ENCODE results near the gene COX5B. TPM values are rescaled to one million over a fixed set of nuclear protein-coding genes. Genes with fewer than 3 reads are reported as not detected.
"Not testable (repeated sequence)": the region's sequence is repeated elsewhere in the genome, so short reads cannot be mapped to it uniquely, and the experiment has no call there.

The COX5B gene
- total RNA-seq, 1 donor from 2014 or later: 254 TPM

DNA sequence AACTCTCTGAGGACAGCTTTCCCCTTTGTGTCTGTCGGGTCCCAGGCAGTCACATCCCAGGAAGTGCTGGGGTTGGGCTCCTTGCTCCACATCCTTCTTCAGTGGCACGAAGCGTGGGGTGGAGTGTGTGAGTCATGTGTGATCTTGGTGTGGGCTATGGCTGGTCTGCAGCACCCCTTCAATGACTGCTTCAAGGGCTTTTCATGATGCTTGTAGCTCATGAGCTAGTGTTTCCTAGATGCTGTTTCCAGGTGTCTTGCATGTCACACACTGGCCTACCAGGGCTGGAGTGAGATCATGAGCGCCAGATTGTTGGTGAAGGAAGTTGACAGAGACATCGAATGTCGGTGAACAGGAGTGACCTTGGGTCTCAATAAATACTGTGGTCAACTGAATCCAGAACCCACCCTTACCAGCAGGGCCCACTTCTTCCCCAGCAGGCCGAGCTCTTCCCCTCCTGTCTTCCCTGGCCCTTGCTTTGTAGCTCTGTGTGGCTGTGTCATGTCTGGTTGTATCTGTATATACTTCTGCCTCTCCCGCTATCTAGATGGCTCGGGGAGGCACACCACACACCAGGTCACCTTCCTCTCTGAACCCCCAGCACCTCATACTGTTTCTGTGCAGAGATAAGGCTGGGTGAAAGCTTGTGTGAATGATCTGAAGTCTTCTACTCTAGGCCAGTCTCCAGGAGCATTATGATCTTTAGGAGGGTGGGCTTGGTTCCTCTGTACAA is 27.5 kb downstream of the COX5B start:
- no peak for DNase-seq (ENCODE audit: low spot score)

DNA sequence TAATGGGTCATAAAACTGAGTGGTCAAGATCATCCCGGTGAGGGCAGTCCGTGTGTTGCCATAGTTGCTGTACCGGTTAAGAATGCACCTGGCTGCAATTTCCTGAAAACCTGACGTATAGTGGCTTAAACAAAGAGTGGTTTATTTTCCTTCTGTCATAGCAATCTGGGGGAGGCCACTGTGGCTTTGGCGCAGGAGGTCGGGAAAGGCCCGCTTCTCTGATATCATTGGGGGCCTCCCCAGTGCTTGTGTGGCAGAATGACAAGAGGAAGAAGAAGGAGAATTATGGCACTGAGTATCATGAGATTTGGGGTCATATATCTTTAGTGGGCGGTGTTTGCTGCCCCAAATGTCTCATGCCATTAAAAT is 28.0 kb downstream of the COX5B start:
- no peak for DNase-seq (ENCODE audit: low spot score)

DNA sequence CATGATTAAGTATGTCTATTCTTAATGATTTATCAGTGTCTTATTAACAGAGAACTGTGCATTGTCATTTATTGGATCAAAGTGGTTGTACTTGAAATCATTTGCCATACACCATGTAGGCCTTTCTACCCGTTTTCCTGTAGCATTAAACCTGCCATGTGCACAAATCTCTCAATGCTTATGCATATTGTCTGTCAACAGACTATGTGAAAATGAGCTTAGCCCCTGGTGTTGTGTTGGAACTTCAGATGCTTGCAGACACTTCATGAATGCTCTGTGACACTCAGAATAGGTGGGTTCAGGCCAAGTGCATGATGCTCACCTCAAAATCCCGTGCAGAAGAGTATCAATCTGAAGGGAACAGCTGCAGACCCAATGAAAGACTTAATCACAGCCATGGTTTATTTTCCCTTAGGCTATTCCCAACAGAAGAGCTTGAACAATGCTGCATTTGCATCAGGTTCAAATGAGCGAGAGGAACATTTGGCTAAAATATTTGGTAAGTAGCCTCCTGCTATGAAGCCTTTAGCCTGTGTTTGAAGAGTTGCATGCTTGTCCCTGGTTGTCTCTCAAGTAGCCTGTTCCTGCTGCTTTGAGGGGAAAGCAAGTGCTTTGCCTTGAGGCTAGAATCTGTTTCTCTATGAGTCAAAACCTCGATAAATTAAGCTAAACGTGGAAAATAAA is 29.7 kb downstream of the COX5B start:
- no peak for DNase-seq (ENCODE audit: low spot score)

DNA sequence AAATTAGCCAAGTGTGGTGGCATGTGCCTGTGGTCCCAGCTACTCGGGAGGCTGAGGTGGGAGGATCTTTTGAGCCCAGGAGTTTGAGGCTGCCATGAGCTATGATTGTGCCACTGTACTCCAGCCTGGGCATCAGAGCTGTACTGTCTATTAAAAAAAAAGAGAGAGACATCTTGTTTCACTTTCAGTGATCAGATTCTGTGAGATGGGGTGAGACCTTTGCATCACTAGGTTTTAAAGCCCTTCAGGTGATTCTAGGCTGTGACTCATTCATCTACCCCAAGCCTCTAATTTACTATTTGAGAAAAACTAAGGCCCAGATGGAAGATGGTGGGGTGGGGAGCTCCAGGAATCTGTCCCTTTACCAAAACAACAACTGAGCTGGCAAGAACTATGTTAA is 30.8 kb downstream of the COX5B start:
- DNase-seq (ENCODE audit: low spot score): no peak

DNA sequence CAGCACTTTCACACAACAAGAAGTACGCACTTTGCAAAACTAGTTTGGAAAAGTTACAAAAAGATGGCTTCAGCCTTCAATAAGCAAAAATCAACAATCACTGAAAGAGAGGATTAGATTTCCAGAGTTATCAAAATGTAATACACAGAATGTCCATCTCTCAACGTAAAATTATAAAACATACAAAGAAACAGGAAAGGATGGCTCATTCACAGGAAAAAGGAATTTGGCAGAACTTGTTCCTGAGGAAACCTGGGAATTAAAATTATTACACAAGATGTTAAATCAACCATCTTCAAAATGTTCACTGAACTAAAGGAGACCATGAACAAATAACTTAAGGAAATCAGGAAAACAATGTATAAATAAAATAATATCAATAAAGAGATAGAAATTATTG is 31.6 kb downstream of the COX5B start:
- DNase-seq (ENCODE audit: low spot score): no peak

DNA sequence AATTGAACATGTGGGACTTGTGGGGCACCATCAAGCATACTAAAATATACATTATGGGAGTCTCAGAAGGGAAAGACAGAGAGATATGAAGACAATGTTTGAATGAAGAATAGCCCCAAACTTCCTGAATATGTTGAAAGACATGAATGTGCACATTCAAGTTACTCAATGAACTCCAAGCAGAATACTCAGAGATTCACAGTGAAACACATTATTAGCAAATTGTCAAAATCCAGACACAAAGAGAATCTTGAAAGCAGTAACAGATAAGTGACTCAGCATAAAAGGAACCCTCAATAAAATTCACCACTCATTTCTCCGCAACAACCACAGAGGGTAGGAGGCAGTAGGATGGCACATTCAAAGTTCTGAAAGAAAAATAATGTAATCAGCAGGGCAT is 32.4 kb downstream of the COX5B start:
- no peak for DNase-seq (ENCODE audit: low spot score)

DNA sequence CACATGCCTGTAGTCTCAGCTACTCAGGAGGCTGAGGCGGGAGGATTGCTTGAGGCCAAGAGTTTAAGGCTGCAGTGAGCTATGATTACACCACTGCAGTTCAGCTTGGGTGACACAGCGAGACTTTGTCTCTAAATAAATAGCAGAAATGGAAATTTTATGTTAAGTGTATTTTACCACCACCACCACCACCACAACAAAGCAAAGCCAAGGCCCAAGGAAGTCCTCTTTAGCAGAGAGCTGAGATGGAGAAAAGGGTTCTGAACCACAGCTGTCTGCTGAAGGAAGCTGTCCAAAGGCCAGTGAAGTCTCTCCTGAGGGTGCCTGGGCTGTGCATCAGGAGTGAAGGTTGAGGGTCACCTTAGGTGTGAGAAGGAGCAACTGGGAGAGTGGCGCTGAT is 41.4 kb downstream of the COX5B start:
- DNase-seq (ENCODE audit: low spot score): not testable (repeated sequence)

DNA sequence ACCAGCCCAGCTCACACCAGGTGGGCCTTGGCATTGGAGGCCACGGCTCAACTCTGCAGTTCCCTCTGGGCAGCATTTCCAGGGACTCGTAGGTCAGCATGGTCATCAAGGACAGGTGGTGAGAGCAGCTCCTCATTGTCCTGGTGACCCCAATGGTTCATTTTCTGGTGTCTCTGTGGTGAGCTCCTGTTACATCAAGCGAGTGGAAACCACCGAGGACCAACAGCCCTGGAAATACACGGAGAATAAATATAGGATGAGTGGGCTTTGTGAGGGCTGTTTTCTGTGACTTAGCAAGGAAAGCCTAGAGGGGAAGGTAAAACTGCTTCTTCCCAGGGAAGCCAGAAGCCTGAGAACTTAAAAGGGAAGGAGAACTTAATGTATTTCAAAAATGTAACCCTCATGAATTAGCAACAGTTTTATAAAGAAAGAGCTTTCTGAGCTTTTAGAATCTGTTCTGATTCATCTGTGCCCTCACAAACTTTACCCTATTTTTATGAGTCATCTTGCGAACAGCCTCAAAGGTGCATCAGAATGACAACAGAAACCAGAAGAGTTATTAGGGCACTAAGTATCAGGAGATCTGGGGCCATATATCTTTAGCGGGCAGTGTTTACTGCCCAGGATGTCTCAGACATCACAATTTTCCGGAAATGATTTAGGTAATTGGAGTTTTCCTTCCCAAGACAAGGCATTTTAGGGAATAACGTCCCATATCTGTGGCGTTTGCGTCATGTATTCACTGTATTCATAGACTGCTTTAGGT is 42.4 kb downstream of the COX5B start:
- no peak for DNase-seq (ENCODE audit: low spot score)

DNA sequence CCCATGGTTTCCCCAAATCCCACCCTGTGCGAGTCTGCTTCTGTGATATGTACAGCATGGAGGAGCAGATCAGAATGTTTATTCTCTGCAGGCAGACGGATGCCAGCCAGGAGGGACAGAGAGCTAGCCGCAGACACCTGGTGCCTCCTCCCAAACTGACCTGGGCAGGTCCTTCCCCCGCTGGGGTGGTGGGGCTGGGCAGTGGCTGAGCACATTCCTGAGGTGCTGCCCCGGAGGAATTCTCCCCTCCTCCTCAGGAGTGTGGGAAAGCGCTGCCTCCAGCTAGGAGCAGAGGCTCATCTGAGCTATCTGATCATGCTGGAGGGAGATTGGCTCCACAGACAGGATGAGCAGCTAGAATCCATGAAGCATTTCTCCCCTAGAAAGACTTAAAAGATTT is 45.3 kb downstream of the COX5B start:
- no peak for DNase-seq (ENCODE audit: low spot score)

DNA sequence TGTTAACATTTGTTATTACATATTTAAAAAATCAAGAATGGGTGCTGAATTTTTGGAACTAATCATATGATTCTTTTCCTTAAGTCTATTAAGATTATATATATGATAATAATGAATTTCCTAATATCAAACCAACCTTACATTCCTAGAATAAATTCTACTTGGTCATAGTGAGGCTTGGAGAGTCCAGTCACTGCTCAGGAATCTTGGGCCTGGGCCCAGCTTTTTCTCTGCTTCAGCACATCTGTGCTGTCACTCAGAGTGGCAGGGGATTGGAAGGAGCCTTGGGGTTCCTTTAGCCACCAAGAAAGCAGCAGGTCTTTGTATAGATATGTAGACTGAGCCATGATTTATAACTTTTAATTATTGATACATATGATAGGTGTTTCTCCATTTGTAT is 47.6 kb downstream of the COX5B start:
- DNase-seq (ENCODE audit: low spot score): no peak

DNA sequence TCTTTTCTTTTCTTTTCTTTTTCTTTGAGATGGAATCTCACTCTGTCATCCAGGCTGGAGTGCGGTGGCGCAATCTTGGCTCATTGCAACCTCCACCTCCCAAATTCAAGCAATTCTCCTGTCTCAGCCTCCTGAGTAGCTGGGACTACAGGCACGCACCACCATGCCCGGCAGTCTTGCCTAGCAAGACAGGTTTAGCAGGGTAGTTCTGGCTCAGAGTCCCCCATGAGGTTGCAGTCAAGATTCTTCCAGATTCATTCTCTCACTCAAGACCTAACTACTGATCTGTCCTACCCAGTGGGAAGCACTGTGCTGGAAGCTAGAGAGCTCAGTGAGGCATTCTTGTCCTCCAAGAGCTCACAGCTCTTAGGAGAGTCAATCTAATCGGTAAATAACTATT is 49.9 kb downstream of the COX5B start:
- no peak for DNase-seq (ENCODE audit: low spot score)

DNA sequence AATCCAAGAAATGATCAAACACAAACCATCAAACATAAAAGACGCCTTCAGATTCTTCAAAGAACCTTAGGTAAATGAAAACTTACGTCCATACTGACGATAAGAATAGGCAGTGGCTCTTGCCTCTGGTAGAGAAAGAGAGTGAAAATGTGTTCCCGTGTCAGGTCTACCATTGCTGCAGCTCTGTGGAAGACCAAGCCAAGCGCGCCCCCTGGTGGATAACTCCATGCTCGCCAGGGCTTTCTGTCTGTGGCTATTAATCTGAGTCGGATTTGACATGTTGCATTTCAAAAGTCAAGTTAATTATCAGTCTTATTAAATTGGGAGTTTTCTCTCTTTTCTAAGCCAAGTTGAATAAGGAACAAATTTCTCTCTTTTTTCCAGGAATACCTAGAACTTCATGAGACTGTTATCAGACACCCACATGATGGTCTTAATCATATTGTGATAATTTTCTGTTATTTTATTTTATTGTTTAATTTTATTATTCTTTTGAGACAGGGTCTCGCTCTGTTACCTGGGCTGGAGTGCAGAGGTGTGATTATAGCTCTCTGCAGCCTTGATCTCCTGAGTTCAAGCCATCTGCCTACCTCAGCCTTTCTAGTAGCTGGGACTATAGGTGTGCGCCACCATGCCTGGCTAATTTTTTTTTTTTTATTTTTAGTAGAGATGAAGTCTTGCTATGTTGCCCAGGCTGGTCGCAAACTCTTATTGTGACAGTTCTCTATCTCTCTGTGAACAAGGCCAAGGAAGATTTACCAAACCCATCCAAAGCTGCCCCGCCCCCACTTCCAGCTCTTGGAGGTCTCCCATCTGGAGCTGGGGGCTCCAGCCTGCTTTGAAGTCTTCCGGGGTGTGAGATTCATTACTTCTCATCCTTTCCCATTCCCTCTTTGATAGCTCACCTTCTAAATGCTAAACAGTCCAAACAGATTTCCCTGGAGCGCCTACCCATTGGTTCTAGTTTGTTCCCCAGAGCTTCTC is 51.7 kb downstream of the COX5B start:
- DNase-seq (ENCODE audit: low spot score): peak; percentile 92

Other genes starting within 250 kb of the COX5B start
- 25.3 TPM for gene ANKRD36B, start 56.2 kb upstream of the COX5B start, total RNA-seq
- 67.4 TPM for gene ACTR1B, start 18.0 kb downstream of the COX5B start, total RNA-seq
- gene C2orf92, start 23.7 kb downstream of the COX5B start, total RNA-seq: 9.2 TPM
- 5.2 TPM for gene ZAP70, start 67.5 kb downstream of the COX5B start, total RNA-seq